Activated CD4-positive, CD25-positive, alpha-beta regulatory T cell (primary cell): ENCODE results near the gene F12.

Experiments used
- DNase-seq, 4 experiments: peaks; one replicate each; lab custom pipeline; 2025; lab: John Stamatoyannopoulos, UW

Gene F12

DNA sequence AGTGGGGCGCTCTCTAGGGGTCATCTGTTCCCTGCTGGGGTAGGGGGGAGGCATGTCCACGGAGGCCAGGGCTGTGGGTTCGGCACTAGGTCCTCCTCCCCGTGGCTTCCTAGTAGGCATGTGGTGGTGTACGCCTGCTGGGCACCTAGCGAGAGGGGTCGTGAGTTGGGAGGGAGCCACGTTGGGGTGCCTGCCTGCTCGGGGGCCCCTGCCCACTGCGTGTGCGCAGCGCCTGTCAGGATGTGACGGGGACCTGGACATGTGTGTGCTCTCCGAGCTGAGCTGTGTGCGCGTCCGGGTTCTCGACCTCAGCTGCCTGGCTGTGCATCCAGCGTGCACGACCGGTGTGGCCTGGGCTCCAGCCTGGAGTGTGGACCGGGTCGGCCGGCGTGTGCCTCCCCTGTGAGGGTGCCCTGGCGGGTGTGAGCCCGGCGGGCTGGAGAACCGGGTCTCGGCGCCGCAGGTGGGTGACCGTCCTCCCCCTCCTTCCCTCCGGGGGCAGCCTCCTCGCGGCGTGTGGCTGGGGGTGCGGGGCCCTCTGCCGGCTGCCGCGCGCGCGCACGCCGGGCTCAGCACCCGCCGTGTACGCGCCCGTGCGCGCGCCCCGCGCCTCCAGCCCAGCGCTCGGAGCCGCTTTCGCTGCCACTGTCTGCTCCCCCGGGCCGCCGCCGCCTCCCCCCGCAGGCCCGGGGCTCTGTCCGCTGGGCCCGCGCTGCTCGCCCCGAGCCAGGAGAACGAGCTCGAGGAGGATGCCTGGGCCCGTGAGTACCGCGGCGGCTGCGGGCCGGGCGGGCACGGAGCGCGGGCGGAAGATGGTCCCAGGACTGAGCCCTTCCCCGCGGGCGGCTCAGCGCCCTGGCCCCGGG is 37.1 kb upstream of the F12 start, which contains the start of gene PRR7:
Gene PRR7, plus strand, starts transcription at position 615 of the 866 bp plus-strand sequence. CDS start 8,254 bp downstream, outside the sequence.
- peak; percentile 45 to 69 (median 65) for DNase-seq

DNA sequence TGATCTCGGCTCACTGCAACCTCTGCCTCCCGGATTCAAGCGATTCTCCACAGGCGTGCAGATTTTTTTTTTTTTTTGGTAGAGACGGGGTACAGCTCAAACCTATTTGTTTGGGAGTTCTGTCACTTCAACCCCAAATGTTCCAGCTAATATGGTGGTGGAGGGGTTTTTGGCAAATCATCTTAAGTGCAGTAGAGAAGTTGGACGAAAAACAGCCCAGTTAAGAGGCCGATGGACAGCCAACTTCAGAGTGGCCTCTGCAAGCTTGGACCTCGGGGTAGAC is 36.5 kb upstream of the F12 start:
- DNase-seq, result no peak

DNA sequence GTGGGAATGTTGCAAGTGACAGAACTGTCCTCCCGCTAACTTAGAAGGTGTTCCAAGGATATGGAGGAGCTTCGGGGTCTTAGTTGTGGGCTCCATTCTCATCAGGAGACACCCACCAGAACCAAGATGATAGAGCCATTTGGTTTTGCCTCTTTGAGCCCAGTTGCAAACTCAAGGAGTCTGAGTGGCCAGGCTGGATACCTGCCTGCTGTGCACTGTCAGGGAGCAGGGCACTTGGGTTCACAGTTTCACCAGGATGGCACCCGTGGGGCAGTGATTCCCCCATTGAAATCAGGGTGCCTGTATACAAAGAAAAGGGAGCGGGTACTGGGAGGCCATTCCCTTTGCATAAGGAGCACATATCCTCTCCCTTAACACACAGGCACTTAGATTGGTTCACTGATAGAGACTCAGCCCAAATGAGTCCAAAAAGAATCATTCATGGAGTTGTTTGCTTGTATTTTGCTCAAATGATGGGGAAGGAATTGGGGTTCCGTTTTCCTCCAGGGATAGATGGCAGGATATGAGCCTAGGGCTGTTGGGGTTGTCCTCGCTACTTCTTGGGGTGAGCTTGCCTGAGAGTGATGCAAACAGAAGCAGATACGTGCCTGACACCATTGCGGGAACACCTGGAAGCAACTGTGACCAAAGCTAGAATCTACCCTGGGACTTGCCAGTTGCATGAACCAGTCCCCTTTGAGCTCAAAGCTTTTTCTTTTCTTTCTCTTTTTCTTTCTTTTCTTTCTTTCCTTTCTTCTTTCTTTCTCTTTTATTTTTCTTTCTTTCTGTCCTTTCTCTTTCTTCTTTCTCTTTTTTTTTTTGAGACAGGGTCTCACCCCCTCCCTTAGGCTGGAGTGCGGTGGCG is 35.9 kb upstream of the F12 start:
- no peak for DNase-seq

DNA sequence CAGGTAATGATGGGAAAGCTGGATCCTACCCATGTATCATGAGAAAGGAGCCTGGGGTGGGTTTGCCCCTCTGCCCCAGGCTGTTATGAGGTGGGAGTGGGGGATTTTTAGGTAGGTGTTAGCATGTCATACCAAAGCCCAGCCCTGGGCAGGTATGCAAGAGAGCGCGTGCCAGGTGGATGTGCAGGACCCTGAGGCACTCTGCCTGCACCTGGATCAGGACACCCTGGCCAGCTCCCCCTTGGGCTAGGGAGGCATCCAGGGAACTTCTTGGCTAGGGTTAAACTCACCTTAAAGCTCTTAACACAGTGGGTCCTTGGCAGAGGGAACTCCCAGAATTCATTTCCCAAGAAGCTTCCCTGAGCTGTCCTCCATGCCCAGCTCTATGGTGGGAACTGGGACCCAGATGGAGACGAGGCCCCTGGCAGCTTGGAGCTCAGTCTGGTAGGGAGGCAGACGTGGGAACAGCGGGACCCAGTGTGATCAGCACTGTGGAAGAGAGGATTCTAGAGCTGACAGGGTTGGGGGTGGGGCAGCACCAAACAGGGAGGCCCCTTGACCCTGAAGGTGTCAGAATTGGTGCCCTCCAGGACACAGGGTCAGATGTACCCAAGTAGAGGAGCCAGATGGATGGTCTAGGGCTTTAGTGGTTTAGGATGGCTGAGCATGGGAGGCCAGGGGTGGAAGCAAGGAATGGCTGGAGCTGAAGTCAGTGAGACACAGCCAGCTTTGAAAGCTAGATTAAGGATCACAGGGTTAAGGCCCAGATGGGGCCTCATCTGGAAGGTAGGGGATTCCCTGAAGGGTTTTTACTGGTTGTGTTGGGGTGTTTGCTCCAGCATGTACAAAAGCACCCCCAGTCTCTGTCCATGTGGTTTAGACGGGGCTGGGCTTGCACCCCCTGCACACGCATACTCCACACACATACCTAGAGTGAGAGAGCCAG is 35.0 kb upstream of the F12 start:
- no peak for DNase-seq

DNA sequence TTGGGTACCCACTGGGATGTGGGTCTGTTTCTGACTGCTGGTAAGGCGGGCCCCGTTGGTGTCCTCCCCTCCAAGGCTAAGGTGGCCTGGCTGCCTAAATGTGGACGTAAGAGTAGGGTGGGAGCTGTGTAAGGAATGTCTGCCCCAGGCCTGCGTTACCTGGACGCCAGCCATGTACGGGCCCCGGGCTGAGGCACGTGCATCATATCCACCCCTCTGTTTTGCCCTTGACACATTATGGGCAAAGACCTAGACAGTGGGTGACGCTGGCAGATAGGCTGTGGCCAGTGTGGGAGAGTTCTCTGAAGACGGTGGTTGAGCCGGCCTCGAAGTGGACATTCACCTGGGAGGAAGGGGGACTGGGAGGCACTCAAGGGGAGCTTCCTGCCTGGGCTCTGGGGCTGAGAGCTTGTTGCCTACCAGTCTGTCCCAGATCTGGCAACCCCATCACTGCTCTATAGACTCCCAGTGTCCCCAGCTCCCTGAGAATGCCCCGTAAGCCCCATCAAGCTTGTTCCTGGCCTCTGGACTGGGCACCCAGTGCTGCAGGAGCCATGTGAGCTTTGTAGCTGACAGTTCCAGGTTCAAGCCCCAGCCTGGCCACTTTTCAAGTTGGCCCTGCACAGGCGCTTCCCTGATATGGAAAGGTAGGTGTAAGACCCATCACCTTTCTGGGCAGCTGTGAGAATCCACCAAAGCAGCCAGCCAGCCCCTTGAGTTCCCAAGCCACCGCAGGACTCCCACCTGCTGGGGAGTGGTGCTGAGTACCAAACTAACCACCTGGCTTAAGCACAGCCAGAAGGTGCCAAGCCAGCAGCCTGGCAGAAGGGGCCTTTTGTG is 34.0 kb upstream of the F12 start:
- no peak for DNase-seq

DNA sequence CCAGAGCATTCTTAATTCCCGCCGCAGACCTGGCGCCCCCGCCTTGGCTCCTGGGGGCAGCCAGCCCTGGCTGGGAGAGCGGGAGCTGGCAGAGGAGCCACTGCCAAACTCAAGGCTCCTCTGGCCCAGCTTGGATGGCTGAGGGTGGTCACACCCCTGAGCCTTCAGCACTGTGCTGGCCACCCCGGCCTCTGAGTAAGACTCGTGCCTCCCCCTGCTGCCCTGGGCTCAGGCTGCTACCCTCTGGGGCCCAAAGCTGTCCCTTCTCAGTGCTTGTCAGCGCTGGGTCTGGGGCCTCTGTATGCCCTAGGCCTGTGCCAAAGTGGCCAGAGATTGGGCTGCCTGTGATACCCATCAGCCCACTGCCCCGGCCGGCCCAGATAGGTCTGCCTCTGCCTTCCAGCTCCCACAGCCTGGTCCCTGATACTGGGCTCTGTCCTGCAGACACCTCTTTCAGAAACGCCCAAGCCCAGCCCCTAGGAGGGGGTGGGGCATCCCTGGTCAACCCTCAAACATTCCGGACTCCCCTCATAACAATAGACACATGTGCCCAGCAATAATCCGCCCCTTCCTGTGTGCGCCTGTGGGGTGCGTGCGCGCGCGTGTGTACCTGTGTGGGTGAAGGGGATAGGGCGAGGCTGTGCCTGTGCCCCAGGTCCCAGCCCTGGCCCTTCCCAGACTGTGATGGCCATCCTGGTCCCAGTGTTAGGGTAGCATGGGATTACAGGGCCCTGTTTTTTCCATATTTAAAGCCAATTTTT is 32.9 kb upstream of the F12 start:
- no peak for DNase-seq

DNA sequence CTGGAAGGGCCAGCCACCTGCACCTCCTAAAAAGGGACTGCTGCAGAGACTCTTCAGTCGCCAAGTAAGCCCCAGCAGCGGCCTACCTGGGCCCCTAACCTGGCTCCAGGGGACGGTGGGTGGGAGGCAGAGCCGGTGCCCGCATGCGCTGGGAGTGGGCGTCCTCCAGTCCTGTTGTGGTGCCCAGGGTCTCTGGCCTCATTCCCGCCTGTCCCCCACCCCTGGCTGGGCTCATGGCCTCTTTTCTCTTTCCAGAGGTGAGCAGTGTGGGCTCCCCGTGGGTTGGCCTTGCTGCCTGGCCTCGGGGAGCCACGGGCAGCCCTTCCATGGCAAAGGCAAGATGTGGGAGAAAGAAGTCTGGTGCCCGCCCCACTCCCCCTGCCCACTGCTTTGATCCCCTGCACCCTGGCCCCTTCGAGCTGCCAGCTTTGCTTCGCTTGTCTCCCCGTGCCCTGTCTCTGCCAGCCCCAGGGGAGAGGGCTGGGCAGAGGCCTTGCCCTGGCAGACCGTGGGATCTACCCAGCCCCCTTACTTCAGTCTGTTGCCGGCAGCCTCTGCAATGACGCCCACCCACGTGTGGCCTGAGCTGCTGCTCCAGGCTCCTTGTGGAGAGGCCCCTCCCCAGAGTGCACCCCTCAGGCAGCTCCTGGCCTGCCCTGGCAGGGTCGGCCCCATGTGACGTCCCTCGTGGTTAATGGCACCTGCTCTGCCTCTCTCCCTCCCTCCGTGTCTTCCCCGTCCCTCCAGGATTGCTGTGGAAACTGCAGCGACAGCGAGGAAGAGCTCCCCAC is 31.8 kb upstream of the F12 start:
- DNase-seq, result no peak

DNA sequence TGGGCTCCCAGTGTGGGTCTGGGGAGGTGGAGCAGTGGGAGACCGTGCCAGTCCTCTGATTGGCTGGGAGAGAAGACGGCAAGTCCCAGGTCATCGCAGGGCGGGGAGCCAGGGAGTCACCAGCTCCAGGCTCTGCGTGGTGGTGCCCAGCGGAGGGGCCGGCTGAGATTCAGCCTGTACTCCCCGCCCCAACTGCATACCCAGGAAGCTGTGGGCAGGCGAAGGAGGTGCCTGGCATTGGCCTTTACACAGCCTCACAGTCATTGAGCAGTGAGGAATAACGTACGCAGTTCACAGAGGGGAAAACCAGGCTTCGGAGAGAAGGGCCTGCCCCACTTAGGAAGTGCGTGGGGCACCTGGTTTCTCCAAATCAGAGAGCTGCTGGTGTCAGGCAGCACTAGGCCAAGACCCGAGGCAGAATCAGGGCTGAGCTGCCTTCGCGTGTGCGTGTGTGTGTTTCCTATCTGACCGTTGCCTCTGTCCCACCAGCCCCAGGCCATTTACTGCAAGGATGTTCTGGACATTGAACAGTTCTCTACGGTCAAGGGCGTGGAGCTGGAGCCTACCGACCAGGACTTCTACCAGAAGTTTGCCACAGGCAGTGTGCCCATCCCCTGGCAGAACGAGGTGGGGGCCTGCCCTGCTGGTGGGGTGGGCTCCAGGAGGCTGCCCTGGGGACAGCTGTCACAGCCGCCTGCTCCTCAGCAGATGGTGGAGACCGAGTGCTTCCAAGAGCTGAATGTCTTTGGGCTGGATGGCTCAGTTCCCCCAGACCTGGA is 31.0 kb upstream of the F12 start:
- DNase-seq, result no peak

DNA sequence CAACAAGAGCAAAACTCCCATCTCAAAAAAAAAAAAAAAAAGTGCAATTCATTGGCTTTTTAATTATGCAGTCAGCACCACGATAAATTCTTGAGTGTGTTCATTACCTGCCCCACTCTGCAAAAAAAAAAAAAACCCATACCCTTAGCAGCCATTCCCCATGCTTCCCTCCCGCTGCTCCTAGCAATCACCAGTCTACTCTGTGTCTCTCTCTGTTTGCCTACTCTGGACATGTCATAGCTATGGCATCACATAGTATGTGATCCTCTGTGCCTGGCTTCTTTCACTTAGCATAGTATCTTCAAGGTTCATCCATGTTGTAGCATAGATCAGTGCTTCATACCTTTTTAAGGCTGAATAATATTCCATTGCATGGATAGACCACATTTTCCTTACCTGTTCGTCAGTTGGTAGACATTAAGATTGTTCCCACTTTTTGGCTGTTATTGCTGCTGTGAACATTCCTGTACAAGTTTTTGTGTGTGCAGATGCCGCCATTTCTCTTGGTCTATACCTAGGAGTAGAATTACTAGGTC is 30.2 kb upstream of the F12 start:
- DNase-seq, result no peak

DNA sequence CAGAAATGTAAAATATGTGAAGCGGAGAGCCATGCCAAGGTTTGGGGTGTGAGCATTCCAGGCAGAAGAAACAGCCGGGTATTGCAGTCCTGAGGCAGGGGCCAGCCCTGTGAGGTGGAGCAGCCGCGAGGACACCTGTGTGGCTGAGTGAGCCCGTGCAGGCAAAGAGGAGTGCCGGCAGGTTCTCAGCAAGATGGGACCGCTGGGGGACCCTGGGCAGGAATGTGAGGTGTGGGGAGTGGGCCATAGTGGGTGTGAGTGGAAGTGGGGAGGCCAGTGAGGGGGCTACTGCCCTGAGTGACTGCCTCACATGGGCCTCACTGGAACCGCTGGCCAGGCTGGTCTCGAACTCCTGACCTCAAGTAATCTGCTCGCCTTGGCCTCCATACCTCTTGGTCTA is 29.1 kb upstream of the F12 start:
- DNase-seq, result no peak

DNA sequence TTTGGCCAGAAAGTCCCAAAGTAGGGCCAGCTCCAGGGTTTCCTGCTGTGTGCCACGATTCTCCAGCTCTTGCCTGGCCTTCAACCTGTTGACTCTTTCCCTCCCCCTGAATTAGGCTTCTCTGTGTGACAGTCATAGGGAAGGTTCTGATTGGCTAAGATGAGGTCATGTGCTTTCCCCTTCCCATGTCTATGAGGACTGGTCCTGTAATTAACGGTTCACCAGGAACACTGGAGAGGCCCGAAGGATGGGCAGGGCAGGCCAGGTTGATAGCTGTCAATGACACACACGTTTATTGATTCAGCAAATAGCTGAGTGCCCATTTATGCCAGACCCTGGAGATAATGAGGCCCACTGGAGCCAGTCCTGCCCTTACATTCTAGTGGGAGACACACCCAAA is 28.3 kb upstream of the F12 start:
- DNase-seq, result no peak

DNA sequence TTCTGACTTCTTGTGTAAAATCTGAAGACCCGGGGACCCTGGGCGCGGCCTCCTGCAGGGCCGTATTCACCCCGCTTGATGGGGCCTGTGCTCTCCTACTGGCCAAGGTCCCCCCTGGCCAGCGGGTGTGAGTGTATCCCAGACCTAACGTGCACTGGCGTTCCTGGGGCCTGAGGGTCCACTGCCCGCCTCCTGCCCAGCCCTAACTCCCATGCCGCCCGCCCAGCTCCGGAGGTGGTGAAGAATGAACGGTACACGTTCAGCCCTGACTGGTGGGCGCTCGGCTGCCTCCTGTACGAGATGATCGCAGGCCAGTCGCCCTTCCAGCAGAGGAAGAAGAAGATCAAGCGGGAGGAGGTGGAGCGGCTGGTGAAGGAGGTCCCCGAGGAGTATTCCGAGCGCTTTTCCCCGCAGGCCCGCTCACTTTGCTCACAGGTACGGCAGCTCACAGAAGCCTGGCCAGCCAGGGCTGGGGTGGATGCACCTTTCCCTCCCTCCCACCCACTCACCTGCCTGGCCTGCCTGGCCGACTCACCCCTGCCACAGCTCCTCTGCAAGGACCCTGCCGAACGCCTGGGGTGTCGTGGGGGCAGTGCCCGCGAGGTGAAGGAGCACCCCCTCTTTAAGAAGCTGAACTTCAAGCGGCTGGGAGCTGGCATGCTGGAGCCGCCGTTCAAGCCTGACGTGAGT is 26.6 kb upstream of the F12 start:
- no peak for DNase-seq

DNA sequence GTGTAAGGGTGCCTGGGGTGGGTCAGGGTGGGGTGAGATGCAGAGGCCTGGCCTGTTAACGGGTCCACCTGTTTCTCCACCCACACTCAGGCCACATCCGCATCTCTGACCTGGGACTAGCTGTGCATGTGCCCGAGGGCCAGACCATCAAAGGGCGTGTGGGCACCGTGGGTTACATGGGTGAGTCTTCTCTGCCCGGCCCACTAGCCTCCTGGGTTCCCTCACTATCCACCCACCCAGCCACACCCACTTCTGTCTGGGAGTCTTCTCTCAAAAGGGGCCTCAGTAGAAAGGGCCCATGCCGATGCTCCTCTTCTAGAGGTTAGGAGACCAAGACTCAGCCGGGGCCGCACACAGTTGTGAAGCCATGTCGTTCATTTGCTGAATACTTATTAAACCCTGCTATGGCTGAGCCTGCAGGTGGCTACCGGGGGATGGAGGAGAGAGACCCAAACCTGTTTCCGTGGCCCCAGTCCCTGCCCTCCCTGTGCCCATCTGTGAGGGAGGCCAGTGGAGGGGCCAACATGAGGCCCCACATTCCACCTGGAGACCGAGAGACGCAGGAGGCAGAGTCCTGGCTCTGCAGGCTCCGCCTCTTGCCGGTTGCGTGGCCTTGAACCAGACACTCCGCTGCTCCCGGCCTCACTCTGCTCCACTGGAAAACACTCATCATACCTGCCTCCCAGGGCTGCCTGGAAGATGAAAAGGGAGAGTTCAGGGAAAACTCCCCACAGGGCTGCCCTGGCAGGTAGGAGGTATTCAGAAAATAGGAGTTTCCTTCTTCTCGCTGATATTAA is 25.8 kb upstream of the F12 start:
- no peak for DNase-seq

DNA sequence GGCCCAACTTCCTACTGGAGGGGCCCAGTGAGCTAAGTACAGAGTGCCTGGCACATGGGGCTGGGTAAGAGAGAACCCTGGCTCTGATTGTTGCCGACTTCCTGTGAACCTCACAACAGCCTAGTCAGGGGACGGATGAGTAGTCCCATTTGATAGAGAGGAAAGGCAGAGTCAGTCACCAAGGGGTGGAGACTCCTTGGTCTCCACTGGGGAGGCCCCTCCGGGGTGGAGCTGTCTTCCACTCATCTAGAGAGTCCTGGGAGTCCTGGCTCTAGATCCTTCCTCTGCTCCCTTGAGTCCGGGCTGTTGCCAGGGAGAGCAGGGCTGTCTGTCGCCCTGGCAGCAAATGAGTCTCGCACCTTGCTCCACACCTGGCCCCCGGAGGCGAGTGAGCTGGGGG is 25.1 kb upstream of the F12 start:
- DNase-seq, result peak in 1 of 4 experiments; percentile 35

DNA sequence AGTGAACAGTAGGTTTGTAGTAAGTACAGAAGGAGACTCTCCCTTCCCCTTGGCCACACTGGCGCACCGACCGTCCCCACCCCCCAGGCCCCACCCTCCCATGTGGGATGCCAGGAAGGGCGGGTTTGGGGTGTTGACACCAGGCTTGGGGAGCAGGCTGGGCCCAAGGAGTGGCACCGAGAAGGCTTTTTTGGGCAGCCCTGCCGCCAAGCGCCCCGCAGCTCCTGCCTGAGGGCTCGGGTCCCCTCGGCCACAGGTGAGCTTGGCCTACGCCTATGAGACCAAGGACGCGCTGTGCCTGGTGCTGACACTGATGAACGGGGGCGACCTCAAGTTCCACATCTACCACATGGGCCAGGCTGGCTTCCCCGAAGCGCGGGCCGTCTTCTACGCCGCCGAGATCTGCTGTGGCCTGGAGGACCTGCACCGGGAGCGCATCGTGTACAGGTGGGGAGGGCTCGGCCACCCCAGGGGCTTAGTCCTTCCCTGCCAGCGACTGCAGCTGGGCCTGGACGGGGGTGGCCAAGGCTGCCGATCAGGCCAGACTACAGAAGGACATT is 24.4 kb upstream of the F12 start:
- DNase-seq, result no peak

DNA sequence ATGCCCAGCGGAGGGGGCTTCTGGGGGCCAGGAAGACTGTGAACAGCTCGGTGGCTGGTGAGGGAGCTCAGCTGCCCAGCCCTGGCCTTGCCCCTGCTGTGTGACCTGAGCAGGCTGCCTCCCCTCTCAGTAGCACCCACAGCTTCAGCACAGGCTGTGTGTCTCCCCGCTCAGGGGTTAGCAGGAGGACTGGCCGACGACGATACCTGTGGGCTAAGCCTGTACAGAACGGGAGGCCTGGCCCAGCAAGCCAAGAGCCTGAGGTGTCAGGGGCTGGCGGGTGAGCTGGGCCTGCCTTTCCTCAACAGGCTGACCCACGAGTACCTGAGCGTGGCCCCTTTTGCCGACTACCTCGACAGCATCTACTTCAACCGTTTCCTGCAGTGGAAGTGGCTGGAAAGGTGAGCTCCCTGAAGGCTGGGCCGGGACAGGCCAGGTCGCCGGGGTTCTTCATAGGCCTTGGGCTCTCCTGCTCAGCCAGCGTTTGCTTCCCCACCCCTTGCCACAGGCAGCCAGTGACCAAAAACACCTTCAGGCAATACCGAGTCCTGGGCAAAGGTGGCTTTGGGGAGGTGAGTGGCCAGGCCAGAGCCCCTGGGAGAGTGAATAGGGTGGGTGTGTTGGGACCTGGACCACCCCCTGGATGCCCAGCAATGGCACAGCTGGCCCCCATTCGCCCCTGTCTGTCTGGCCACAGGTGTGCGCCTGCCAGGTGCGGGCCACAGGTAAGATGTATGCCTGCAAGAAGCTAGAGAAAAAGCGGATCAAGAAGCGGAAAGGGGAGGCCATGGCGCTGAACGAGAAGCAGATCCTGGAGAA is 23.7 kb upstream of the F12 start:
- DNase-seq, result no peak
